Naive thymus-derived CD4-positive, alpha-beta T cell (primary cell): Measurements from ENCODE around the gene AOPEP. TPM values are rescaled to one million over a fixed set of nuclear protein-coding genes. Genes with fewer than 3 reads are reported as not detected.
A peak's percentile ranks its signal among the peaks of the same experiment; 100 is the strongest.

Source experiments
- ATAC-seq: fragments of 150-1000 bp; cut with Tn5 transposase; 2 replicates; pipeline ENCODE4 v1.10.0; 2021; ENCODE audit warnings: mild to moderate bottlenecking, moderate library complexity
- CTCF ChIA-PET: fragments of 350-600 bp; sonication (Branson Sonifier 250); formaldehyde crosslinking; loops from one replicate; lab custom pipeline; 2021; ENCODE audit warnings: antibody characterized with exemption; lab: Charles Lee
- POLR2A ChIA-PET: fragments of 350-600 bp; sonication (Branson Sonifier 250); formaldehyde crosslinking; loops from one replicate; lab custom pipeline; 2021; ENCODE audit warnings: antibody characterized with exemption, inconsistent platforms; lab: Charles Lee
- DNase-seq, 9 donors: peaks; one replicate each; pipeline versions ENCODE4 v3.0.0 to v3.0.0-alpha.2; 2020 to 2022; ENCODE audit warnings: mixed read lengths in 1 of 9
- H3K27ac ChIP-seq: one replicate; pipeline ENCODE4 v1.7.0; 2013; ENCODE audit warnings: mild to moderate bottlenecking, low read depth, low read length, moderate library complexity
- H3K27me3 ChIP-seq, 2 donors: one replicate each; pipeline ENCODE4 v1.7.0; 2013; ENCODE audit warnings: low read length in 2 of 2, mild to moderate bottlenecking in 2 of 2, moderate library complexity in 2 of 2; ENCODE audit not compliant: control insufficient read depth in 2 of 2, insufficient read depth in 2 of 2
- H3K36me3 ChIP-seq, 3 experiments: 1 replicate in 2 of 3; 2 replicates in 1 of 3; pipeline ENCODE4 v1.7.0; 2013; ENCODE audit warnings: low read length in 3 of 3, mild to moderate bottlenecking in 3 of 3, moderate library complexity in 1 of 3; ENCODE audit not compliant: insufficient read depth in 3 of 3, control insufficient read depth in 2 of 3
- H3K4me1 ChIP-seq, 2 donors: one replicate each; pipeline ENCODE4 v1.7.0; 2013; ENCODE audit warnings: low read length in 2 of 2, mild to moderate bottlenecking in 2 of 2, moderate library complexity in 1 of 2; ENCODE audit not compliant: control insufficient read depth in 2 of 2, insufficient read depth in 2 of 2
- H3K4me3 ChIP-seq: 2 replicates; pipeline ENCODE4 v1.7.0; 2013; ENCODE audit warnings: mild to moderate bottlenecking, low read length
- H3K9me3 ChIP-seq, 3 experiments: 1 replicate in 2 of 3; 2 replicates in 1 of 3; pipeline ENCODE4 v1.7.0; 2013; ENCODE audit warnings: low read length in 3 of 3; ENCODE audit not compliant: control insufficient read depth in 2 of 3
- H3K27ac Mint-ChIP-seq, 9 donors: one replicate each; pipeline ENCODE4 v1.8.0; 2020 to 2022; ENCODE audit warnings: mixed read lengths in 9 of 9, mild to moderate bottlenecking in 8 of 9, moderate library complexity in 5 of 9, inconsistent platforms in 2 of 9
- H3K27me3 Mint-ChIP-seq, 5 donors: one replicate each; pipeline ENCODE4 v1.8.0; 2021 to 2022; ENCODE audit warnings: mixed read lengths in 5 of 5, mild to moderate bottlenecking in 1 of 5
- H3K36me3 Mint-ChIP-seq, 5 donors: one replicate each; pipeline ENCODE4 v1.8.0; 2020 to 2022; ENCODE audit warnings: mixed read lengths in 5 of 5, mild to moderate bottlenecking in 3 of 5, inconsistent platforms in 1 of 5
- H3K4me1 Mint-ChIP-seq, 7 donors: one replicate each; pipeline ENCODE4 v1.8.0; 2020 to 2022; ENCODE audit warnings: mixed read lengths in 7 of 7, mild to moderate bottlenecking in 3 of 7, inconsistent platforms in 1 of 7
- H3K4me3 Mint-ChIP-seq, 10 donors: one replicate each; pipeline ENCODE4 v1.8.0; 2020 to 2022; ENCODE audit warnings: mild to moderate bottlenecking in 10 of 10, mixed read lengths in 10 of 10, moderate library complexity in 6 of 10, inconsistent platforms in 2 of 10
- H3K9me3 Mint-ChIP-seq, 11 donors: one replicate each; pipeline ENCODE4 v1.8.0; 2020 to 2022; ENCODE audit warnings: mixed read lengths in 11 of 11, mild to moderate bottlenecking in 4 of 11, inconsistent platforms in 1 of 11, moderate library complexity in 1 of 11
- intact Hi-C, 2 donors: fragments of 100-400 bp; cut with micrococcal nuclease; formaldehyde crosslinking; loops; one replicate each; pipeline ENCODE4 v1.15.1; 2023
- polyA plus RNA-seq, 2 donors: library from polyadenylated mRNA; unstranded; fragments of 300-500 nt; fragmentation: Illumina TruSeq; gene quantifications; one replicate each; pipeline ENCODE4 v1.2.3, GENCODE V29; 2021
- total RNA-seq, 6 experiments: library from RNA in 5 of 6; stranded (reverse) in 5 of 6; gene quantifications; 1 replicate in 5 of 6; 2 replicates in 1 of 6; pipeline ENCODE4 v1.2.3 and lab custom pipeline; 2021 to 2026

Gene AOPEP
- total and polyA plus RNA-seq, 7 experiments from 2014 or later = 5.7 to 19.0 (median 13.6) TPM

DNA sequence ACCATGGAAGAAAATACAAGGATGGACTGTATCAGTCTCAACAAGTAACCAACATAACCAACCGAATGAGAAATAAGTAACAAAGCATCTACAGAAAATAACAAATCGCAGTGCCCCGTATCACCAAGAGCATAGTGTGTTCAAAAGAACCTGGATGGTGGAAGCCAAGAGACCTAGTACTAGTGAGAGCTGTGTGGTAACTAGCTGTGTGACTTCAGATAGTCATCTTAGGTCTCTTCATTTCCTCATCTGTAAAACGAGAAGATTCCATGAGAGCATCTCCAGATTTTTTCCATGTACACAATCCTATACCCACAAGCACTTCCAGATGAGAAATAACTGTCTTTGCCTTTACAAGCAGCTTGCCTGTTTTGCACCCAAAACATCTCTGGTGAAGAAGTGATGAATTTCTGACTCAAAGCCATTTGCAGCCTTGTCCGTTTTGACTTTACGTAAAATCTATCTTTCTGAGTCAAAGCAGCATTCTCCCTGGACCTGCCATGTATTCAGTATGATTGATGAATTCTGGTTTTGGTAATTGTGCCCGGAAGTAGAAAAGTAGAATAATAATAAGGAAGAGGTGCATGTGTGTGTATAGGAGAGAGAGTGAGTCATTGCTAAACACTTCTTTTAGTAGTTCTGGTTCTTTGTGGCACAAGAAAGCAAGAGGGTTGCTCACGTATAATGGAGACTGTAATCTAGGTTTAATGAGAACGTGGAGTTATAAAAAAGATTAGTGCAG is 41.0 kb downstream of the AOPEP start:
- Histone ChIP-seq H3K27ac (no peak overlapping the region), H3K36me3 (no peaks in the 10 kb centered on the region), H3K4me1 (no peaks in the 10 kb centered on the region), H3K9me3 (no peaks in the 10 kb centered on the region), H3K27me3 (no peaks in the 10 kb centered on the region), H3K4me3 (no peak overlapping the region)
- ChIA-PET CTCF (no interaction called here), POLR2A (no interaction called here)
- Mint-ChIP-seq H3K27ac (peak overlapping the region in 1 of 9 donors; percentile 8), H3K4me3 (no peak overlapping the region), H3K36me3 (peaks cover 0 to 56% (median 21%) of the 10 kb centered on the region in 5 donors), H3K27me3 (no peaks in the 10 kb centered on the region), H3K4me1 (peaks cover 0 to 13% (median 9%) of the 10 kb centered on the region in 7 donors), H3K9me3 (no peaks in the 10 kb centered on the region)
- intact Hi-C loops = no loop called here
- DNase-seq = no peak
- ATAC-seq = no peak

GRCh38 chr9:94768766-94769165 is 42.3 kb downstream of the AOPEP start:
- Mint-ChIP-seq H3K9me3 (no peaks in the 10 kb centered on the region), H3K36me3 (peaks cover 0 to 64% (median 21%) of the 10 kb centered on the region in 5 donors), H3K4me3 (no peak overlapping the region), H3K27ac (no peak overlapping the region), H3K27me3 (no peaks in the 10 kb centered on the region), H3K4me1 (peaks cover 0 to 13% (median 8%) of the 10 kb centered on the region in 7 donors)
- H3K36me3 ChIP-seq = peaks cover 0 to 4% (median 0%) of the 10 kb centered on the region in 3 experiments
- no peak overlapping the region for H3K4me3 ChIP-seq
- H3K27ac ChIP-seq = no peak overlapping the region
- ChIA-PET POLR2A (interaction anchor here (0.8 kb wide), 1 partner anchor 351 kb away, joined by 3 read pairs; no protein-coding TSS in a partner anchor), CTCF (no interaction called here)
- no peaks in the 10 kb centered on the region for H3K27me3 ChIP-seq
- no peaks in the 10 kb centered on the region for H3K9me3 ChIP-seq
- ATAC-seq (no peak), DNase-seq (no peak)
- intact Hi-C loops = no loop called here
- no peaks in the 10 kb centered on the region for H3K4me1 ChIP-seq

DNA sequence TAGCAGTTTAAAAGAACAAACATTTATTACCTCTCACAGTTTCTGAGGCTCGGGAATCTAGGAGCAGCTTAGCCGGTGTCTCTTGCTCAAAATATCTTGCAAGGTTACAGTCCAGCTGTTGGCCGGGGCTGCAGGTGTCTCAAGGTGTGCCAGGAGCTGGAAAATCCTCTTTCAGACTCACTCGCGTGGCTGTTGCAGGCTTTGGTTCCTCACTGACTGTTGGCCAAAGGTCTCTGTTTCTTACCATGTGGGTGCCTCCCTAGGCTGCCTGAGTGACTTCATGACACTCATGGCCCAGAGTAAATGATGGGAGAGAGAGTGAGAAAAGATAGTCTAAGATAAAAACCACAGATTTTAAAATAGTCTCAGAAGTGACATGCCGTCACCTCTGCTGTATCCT is 43.8 kb downstream of the AOPEP start:
- Mint-ChIP-seq H3K27ac (no peak overlapping the region), H3K36me3 (peaks cover 0 to 60% (median 16%) of the 10 kb centered on the region in 5 donors)
- no peak for ATAC-seq

DNA sequence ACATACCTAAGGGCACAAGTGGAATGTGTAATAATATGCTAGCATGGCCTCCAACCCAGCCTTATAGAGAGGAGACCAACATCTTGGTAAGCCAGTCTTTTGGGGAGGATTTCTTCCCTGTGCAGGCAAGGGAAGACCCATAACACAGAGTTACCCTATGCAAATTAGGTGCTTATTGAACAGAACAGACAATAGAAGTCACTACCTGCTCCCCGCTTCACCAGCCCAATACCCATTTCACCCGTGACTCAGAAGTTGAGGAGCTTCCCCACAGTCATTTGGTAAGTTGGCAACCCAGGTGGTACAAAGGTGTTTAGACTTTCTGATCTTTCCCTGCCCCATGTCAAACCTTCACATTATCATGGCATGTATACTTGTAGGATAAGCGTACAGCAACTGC is 44.6 kb downstream of the AOPEP start:
- no peaks in the 10 kb centered on the region for H3K9me3 Mint-ChIP-seq
- Histone ChIP-seq H3K4me1 (no peaks in the 10 kb centered on the region), H3K27ac (no peak overlapping the region), H3K27me3 (no peaks in the 10 kb centered on the region), H3K9me3 (no peaks in the 10 kb centered on the region), H3K4me3 (no peak overlapping the region), H3K36me3 (peaks cover 0 to 4% (median 0%) of the 10 kb centered on the region in 3 experiments)
- intact Hi-C loops = no loop called here
- H3K4me3 Mint-ChIP-seq = no peak overlapping the region
- POLR2A ChIA-PET = no interaction called here
- peaks cover 0 to 55% (median 16%) of the 10 kb centered on the region in 5 donors for H3K36me3 Mint-ChIP-seq
- H3K27ac Mint-ChIP-seq = no peak overlapping the region
- peaks cover 0 to 13% (median 5%) of the 10 kb centered on the region in 7 donors for H3K4me1 Mint-ChIP-seq
- ATAC-seq (no peak), DNase-seq (no peak)
- CTCF ChIA-PET = no interaction called here
- H3K27me3 Mint-ChIP-seq = no peaks in the 10 kb centered on the region

More for the DNA sequence above, 43.8 kb downstream of the AOPEP start:
- no peak overlapping the region for H3K4me3 Mint-ChIP-seq
- no peak overlapping the region for H3K4me3 ChIP-seq
- H3K27ac ChIP-seq = no peak overlapping the region
- DNase-seq = no peak
- H3K36me3 ChIP-seq = peaks cover 0 to 4% (median 0%) of the 10 kb centered on the region in 3 experiments
- ChIA-PET POLR2A (no interaction called here), CTCF (no interaction called here)
- intact Hi-C loops = no loop called here
- no peaks in the 10 kb centered on the region for H3K27me3 ChIP-seq
- H3K4me1 Mint-ChIP-seq = peaks cover 0 to 13% (median 5%) of the 10 kb centered on the region in 7 donors
- no peaks in the 10 kb centered on the region for H3K4me1 ChIP-seq
- no peaks in the 10 kb centered on the region for H3K27me3 Mint-ChIP-seq
- H3K9me3 ChIP-seq = no peaks in the 10 kb centered on the region
- H3K9me3 Mint-ChIP-seq = no peaks in the 10 kb centered on the region

DNA sequence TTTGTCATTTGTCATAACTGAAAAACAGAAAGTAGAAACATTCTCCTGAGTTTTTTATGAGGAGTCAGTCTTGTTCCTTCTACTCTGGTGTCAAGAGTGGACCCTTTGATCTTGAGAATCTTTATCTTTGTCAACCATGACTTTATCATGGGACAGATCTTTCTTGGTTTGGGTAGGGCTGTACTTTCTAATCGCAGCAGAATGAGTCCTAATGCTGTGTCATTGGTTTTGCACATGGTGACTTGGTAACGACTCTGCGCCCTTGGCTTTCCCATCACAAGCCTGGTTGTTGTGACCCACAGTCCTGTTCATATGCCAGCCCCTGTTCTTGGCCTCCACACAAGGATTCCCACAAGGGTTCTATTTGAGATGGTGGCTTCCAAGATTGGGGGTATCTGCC is 45.6 kb downstream of the AOPEP start:
- ChIA-PET POLR2A (no interaction called here), CTCF (interaction anchor here (0.9 kb wide), 1 partner anchor 92 kb away, joined by 3 read pairs; no protein-coding TSS in a partner anchor)
- Histone ChIP-seq H3K27ac (no peak overlapping the region), H3K9me3 (no peaks in the 10 kb centered on the region), H3K27me3 (no peaks in the 10 kb centered on the region), H3K4me1 (no peaks in the 10 kb centered on the region), H3K4me3 (no peak overlapping the region), H3K36me3 (peaks cover 0 to 4% (median 0%) of the 10 kb centered on the region in 3 experiments)
- peak overlapping the region in 1 of 9 donors; percentile 24 for H3K27ac Mint-ChIP-seq
- H3K36me3 Mint-ChIP-seq = peaks cover 0 to 50% (median 12%) of the 10 kb centered on the region in 5 donors
- no peaks in the 10 kb centered on the region for H3K9me3 Mint-ChIP-seq
- intact Hi-C loops = no loop called here
- DNase-seq = no peak
- no peak for ATAC-seq
- no peaks in the 10 kb centered on the region for H3K27me3 Mint-ChIP-seq
- peaks cover 0 to 13% (median 5%) of the 10 kb centered on the region in 7 donors for H3K4me1 Mint-ChIP-seq
- H3K4me3 Mint-ChIP-seq = no peak overlapping the region

DNA sequence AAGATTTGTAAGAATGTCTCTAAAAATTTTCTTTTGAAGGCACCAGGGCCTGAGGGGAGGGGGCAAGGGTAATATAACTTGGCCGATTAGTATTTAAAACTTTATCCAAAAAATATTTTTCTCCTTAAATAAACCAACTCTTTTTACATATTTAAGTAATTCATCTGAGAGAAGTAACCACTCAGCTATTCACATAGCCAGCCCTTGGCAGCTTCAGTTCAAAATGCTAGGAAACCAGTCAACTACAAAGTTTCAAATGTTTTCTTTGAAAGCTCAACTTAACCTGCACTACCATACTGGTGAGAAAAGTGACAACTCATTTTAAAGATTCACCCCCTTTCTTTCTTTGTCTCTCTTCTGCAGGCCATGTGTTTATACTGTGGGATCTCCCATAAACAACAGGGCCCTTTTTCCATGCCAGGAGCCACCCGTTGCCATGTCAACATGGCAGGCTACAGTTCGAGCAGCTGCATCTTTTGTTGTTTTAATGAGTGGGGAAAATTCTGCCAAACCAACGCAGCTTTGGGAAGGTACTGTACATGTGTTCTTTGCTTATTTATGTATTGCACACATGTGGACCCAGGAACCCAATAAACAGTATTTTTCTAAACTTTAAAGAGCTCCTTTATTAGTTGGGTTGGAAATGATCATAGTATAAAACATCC is 46.3 kb downstream of the AOPEP start:
- H3K4me3 Mint-ChIP-seq = no peak overlapping the region

More for the DNA sequence above, 46.3 kb downstream of the AOPEP start:
- H3K9me3 ChIP-seq = no peaks in the 10 kb centered on the region
- H3K36me3 ChIP-seq = peaks cover 0 to 4% (median 0%) of the 10 kb centered on the region in 3 experiments
- no peaks in the 10 kb centered on the region for H3K27me3 ChIP-seq
- no peak for ATAC-seq
- DNase-seq = no peak
- H3K27me3 Mint-ChIP-seq = no peaks in the 10 kb centered on the region
- ChIA-PET CTCF (interaction anchor here (0.9 kb wide), 1 partner anchor 93 kb away, joined by 3 read pairs; no protein-coding TSS in a partner anchor), POLR2A (no interaction called here)
- peaks cover 0 to 13% (median 3%) of the 10 kb centered on the region in 7 donors for H3K4me1 Mint-ChIP-seq
- H3K36me3 Mint-ChIP-seq = peaks cover 0 to 45% (median 6%) of the 10 kb centered on the region in 5 donors
- intact Hi-C loops = no loop called here
- no peak overlapping the region for H3K4me3 ChIP-seq
- no peaks in the 10 kb centered on the region for H3K4me1 ChIP-seq
- no peak overlapping the region for H3K27ac ChIP-seq
- H3K27ac Mint-ChIP-seq = peak overlapping the region in 1 of 9 donors; percentile 43
- H3K9me3 Mint-ChIP-seq = no peaks in the 10 kb centered on the region
